ENCODE results near the gene CRNN. TPM values are rescaled to one million over a fixed set of nuclear protein-coding genes. Genes with fewer than 3 reads are reported as not detected.

The CRNN gene
- total RNA-seq, 1 experiment from 2014 or later, result not detected

GRCh38 chr1:152462636-152463035, 48.6 kb upstream of the CRNN start (continued):
- TF ChIP-seq ZNF281 (CRISPR knock-in tag; IDR thresholded peaks at IDR 0.05) (no peak), ZNF219 (CRISPR knock-in tag; IDR thresholded peaks at IDR 0.05; ENCODE audit: borderline replicate concordance) (no peak), PREB (CRISPR knock-in tag; IDR thresholded peaks at IDR 0.05; ENCODE audit: borderline replicate concordance) (no peak), ESRRA (CRISPR knock-in tag; IDR thresholded peaks at IDR 0.05; ENCODE audit: borderline replicate concordance) (no peak)

GRCh38 chr1:152461544-152461943, 47.5 kb upstream of the CRNN start:
- Mint-ChIP-seq H3K4me3 (no peak overlapping the region), H3K27ac (no peak overlapping the region), H3K4me1 (no peaks in the 10 kb centered on the region), H3K9me3 (peaks cover 55% of the 10 kb centered on the region), H3K36me3 (peaks cover 41% of the 10 kb centered on the region), H3K27me3 (ENCODE audit: low read depth) (no peaks in the 10 kb centered on the region; the same call in 1 of the 2 replicates)
- ChIA-PET POLR2A (no interaction called here), CTCF (no interaction called here)
- DNase-seq (ENCODE audit: low spot score) (peak; percentile 27), ATAC-seq (no peak)
- TF ChIP-seq HMGXB4 (CRISPR knock-in tag; IDR thresholded peaks at IDR 0.05) (no peak), SMAD3 (CRISPR knock-in tag; IDR thresholded peaks at IDR 0.05; ENCODE audit: borderline replicate concordance) (no peak), ZNF232 (CRISPR knock-in tag; IDR thresholded peaks at IDR 0.05) (no peak), MXD4 (CRISPR knock-in tag; IDR thresholded peaks at IDR 0.05; ENCODE audit: borderline replicate concordance) (no peak), CTCF (IDR thresholded peaks at IDR 0.05) (peak; percentile 44), E2F1 (CRISPR knock-in tag; IDR thresholded peaks at IDR 0.05) (no peak), JAZF1 (CRISPR knock-in tag; IDR thresholded peaks at IDR 0.05) (no peak), ZBTB43 (CRISPR knock-in tag; IDR thresholded peaks at IDR 0.05) (no peak)

- DNase-seq (ENCODE audit: low spot score) (no peak), ATAC-seq (no peak)
- no peak overlapping the region for H3K4me3 Mint-ChIP-seq
- H3K36me3 Mint-ChIP-seq, result peaks cover 41% of the 10 kb centered on the region
- ChIA-PET CTCF (no interaction called here), POLR2A (interaction anchor here (0.7 kb wide), 1 partner anchor 275 kb away, joined by 3 read pairs; no protein-coding TSS in a partner anchor)
- peaks cover 56% of the 10 kb centered on the region for H3K9me3 Mint-ChIP-seq
- no peaks in the 10 kb centered on the region; the same call in 1 of the 2 replicates for H3K27me3 Mint-ChIP-seq (ENCODE audit: low read depth)
- no peaks in the 10 kb centered on the region for H3K4me1 Mint-ChIP-seq
- H3K27ac Mint-ChIP-seq, result no peak overlapping the region
- no peak for TF ChIP-seq ZNF512 (CRISPR knock-in tag; IDR thresholded peaks at IDR 0.05; ENCODE audit: borderline replicate concordance)
- no peak for TF ChIP-seq FOXP1 (CRISPR knock-in tag; IDR thresholded peaks at IDR 0.05; ENCODE audit: borderline replicate concordance)
- TF ChIP-seq NFE2L1 (CRISPR knock-in tag; IDR thresholded peaks at IDR 0.05), result no peak
- TF ChIP-seq ZNF423 (CRISPR knock-in tag; IDR thresholded peaks at IDR 0.05), result no peak
- no peak for TF ChIP-seq ATF2 (CRISPR knock-in tag; IDR thresholded peaks at IDR 0.05; ENCODE audit: borderline replicate concordance, low read depth)
- no peak for TF ChIP-seq KAT7 (CRISPR knock-in tag; IDR thresholded peaks at IDR 0.05; ENCODE audit: borderline replicate concordance)
- no peak for TF ChIP-seq ZBTB43 (CRISPR knock-in tag; IDR thresholded peaks at IDR 0.05)
Observed at GRCh38 chr1:152460529-152460899, 46.5 kb upstream of the CRNN start.
